HepG2 (cell line): Measurements from ENCODE around the gene ICOS. TPM values are rescaled to one million over a fixed set of nuclear protein-coding genes. Genes with fewer than 3 reads are reported as not detected.

Experiments
- ATAC-seq: fragments of 200-7000 bp; cut with Tn5 transposase; 3 replicates; pipeline ENCODE4 v1.9.1; 2020; ENCODE audit warnings: mild to moderate bottlenecking, moderate library complexity
- BruUV-seq: library from RNA; stranded (reverse); fragments of 400-500 nt; replicated peaks from 2 replicates; lab custom pipeline; 2021; lab: Mats Ljungman, UMichigan
- CTCF ChIA-PET: fragments of 300-600 bp; formaldehyde crosslinking; extraction: SDS; loops from one replicate; lab custom pipeline; 2021; ENCODE audit warnings: low total read pairs, inconsistent platforms, low intra/inter-chr PET ratio; lab: Yijun Ruan, JAX
- POLR2A ChIA-PET: fragments of 350-600 bp; sonication (Branson Sonifier 250); formaldehyde crosslinking; loops from one replicate; lab custom pipeline; 2020; ENCODE audit warnings: antibody characterized with exemption, inconsistent platforms; lab: Yijun Ruan, JAX
- DNase-seq: peaks from one replicate; pipeline ENCODE4 v3.0.0-alpha.2; 2015; ENCODE audit warnings: low spot score
- FAIRE-seq: peaks from 3 replicates; lab custom pipeline; 2011; peaks lifted over from hg19 to GRCh38; lab: Jason Lieb, UNC
- H2AFZ ChIP-seq: one replicate; pipeline ENCODE4 v1.6.1; 2011; ENCODE audit warnings: low read length, inconsistent platforms
- H3K27ac ChIP-seq: fragments of 300-600 bp; 3 replicates; pipeline ENCODE4 v1.8.0; 2011; ENCODE audit warnings: mixed run types, mild to moderate bottlenecking, mixed read lengths, low read length, inconsistent platforms; ENCODE audit not compliant: insufficient read depth; ENCODE audit errors: extremely low read length
- H3K27me3 ChIP-seq, 2 experiments: fragments of 200-600 bp in 1 of 2; 2 replicates in 1 of 2; 3 replicates in 1 of 2; pipeline versions ENCODE4 v1.6.0 to v1.8.0; 2011; ENCODE audit warnings: low read length in 2 of 2, mild to moderate bottlenecking in 2 of 2, moderate library complexity in 2 of 2, inconsistent platforms in 1 of 2; ENCODE audit not compliant: insufficient read depth in 2 of 2, control insufficient read depth in 1 of 2
- H3K36me3 ChIP-seq, 2 experiments: fragments of 200-600 bp in 1 of 2; replicated peaks in 1 of 2; 2 replicates in 1 of 2; 3 replicates in 1 of 2; pipeline versions ENCODE4 v1.5.1 to v1.8.0; 2011; ENCODE audit warnings: low read length in 2 of 2, inconsistent platforms in 1 of 2; ENCODE audit not compliant: insufficient read depth in 2 of 2, control insufficient read depth in 1 of 2
- H3K4me1 ChIP-seq: 2 replicates; pipeline ENCODE4 v1.5.1; 2012; ENCODE audit warnings: low read length, inconsistent platforms; ENCODE audit not compliant: insufficient read depth
- H3K4me2 ChIP-seq: 2 replicates; pipeline ENCODE4 v1.6.0; 2011; ENCODE audit warnings: low read depth, low read length, inconsistent platforms
- H3K4me3 ChIP-seq, 3 experiments: fragments of 200-600 bp in 1 of 3; sonication (generic), shearing (Covaris generic) in 1 of 3; replicated peaks in 1 of 3; 2 replicates each; pipeline ENCODE4 v1.5.1; 2011 to 2016; ENCODE audit warnings: low read length in 3 of 3, inconsistent platforms in 2 of 3, low read depth in 2 of 3, mild to moderate bottlenecking in 2 of 3, control low read depth in 1 of 3, mixed read lengths in 1 of 3; ENCODE audit not compliant: insufficient read depth in 1 of 3
- H3K79me2 ChIP-seq: one replicate; pipeline ENCODE4 v1.6.1; 2011; ENCODE audit warnings: low read length, inconsistent platforms; ENCODE audit not compliant: insufficient read depth
- H3K9ac ChIP-seq: 2 replicates; pipeline ENCODE4 v1.6.0; 2011; ENCODE audit warnings: mild to moderate bottlenecking, low read depth, low read length, inconsistent platforms; ENCODE audit not compliant: insufficient read depth
- H3K9me3 ChIP-seq: 2 replicates; pipeline ENCODE4 v1.5.1; 2012; ENCODE audit warnings: mild to moderate bottlenecking, low read length
- H4K20me1 ChIP-seq: 2 replicates; pipeline ENCODE4 v1.6.0; 2011; ENCODE audit warnings: inconsistent platforms, mild to moderate bottlenecking, low read length, moderate library complexity; ENCODE audit not compliant: insufficient read depth
- ADNP ChIP-seq: sonication (generic); formaldehyde crosslinking; IDR thresholded peaks from 2 replicates; pipeline ENCODE4 v1.4.0; 2020; ENCODE audit warnings: missing genetic modification reagents
- AKAP8 ChIP-seq: sonication (generic); formaldehyde crosslinking; IDR thresholded peaks from 2 replicates; pipeline ENCODE4 v1.5.1; 2020; ENCODE audit warnings: mild to moderate bottlenecking, missing genetic modification reagents
- CBX1 ChIP-seq: IDR thresholded peaks from one replicate; pipeline ENCODE4 v1.6.1; 2016; ENCODE audit warnings: antibody characterized with exemption, low read depth
- HNF4A ChIP-seq: sonication (generic); formaldehyde crosslinking; IDR thresholded peaks from 2 replicates; pipeline ENCODE4 v1.4.0; 2020; ENCODE audit warnings: missing genetic modification reagents
- JDP2 ChIP-seq: sonication (generic); formaldehyde crosslinking; IDR thresholded peaks from 2 replicates; pipeline ENCODE4 v1.8.1; 2022; ENCODE audit warnings: missing genetic modification reagents, borderline replicate concordance
- MAFG ChIP-seq: sonication (generic); formaldehyde crosslinking; IDR thresholded peaks from 2 replicates; pipeline ENCODE4 v1.5.1; 2020; ENCODE audit warnings: mild to moderate bottlenecking, missing genetic modification reagents
- MEIS1 ChIP-seq: sonication (generic); formaldehyde crosslinking; IDR thresholded peaks from 2 replicates; pipeline ENCODE4 v1.9.0; 2021; ENCODE audit warnings: mild to moderate bottlenecking, missing genetic modification reagents, moderate library complexity, borderline replicate concordance
- NFYB ChIP-seq: sonication (generic); formaldehyde crosslinking; IDR thresholded peaks from 2 replicates; pipeline ENCODE4 v1.4.0; 2020; ENCODE audit warnings: missing genetic modification reagents
- TMF1 ChIP-seq: sonication (generic); formaldehyde crosslinking; IDR thresholded peaks from 2 replicates; pipeline ENCODE4 v1.8.1; 2022; ENCODE audit warnings: low read depth, missing genetic modification reagents
- ZNF136 ChIP-seq: sonication (generic); formaldehyde crosslinking; IDR thresholded peaks from 2 replicates; pipeline ENCODE4 v1.8.1; 2022; ENCODE audit warnings: low read depth, mild to moderate bottlenecking, moderate library complexity, missing genetic modification reagents
- ZNF331 ChIP-seq: sonication (generic); formaldehyde crosslinking; IDR thresholded peaks from 2 replicates; pipeline ENCODE4 v1.4.0; 2020; ENCODE audit warnings: missing genetic modification reagents
- ZNF468 ChIP-seq: sonication (generic); formaldehyde crosslinking; IDR thresholded peaks from 2 replicates; pipeline ENCODE4 v1.8.0; 2022; ENCODE audit warnings: mild to moderate bottlenecking, moderate library complexity, missing genetic modification reagents
- ZNF546 ChIP-seq: sonication (generic); formaldehyde crosslinking; conservative IDR thresholded peaks from 2 replicates; pipeline ENCODE4 v1.8.1; 2023; ENCODE audit warnings: mild to moderate bottlenecking, missing genetic modification reagents
- ZNF777 ChIP-seq: sonication (generic); formaldehyde crosslinking; IDR thresholded peaks from 2 replicates; pipeline ENCODE4 v1.4.0; 2020; ENCODE audit warnings: missing genetic modification reagents
- ZSCAN21 ChIP-seq: sonication (generic); formaldehyde crosslinking; IDR thresholded peaks from 2 replicates; pipeline ENCODE4 v1.8.0; 2022; ENCODE audit warnings: mild to moderate bottlenecking, missing genetic modification reagents, moderate library complexity, borderline replicate concordance
- WGBS: methylation state at CpG from one replicate; pipeline ENCODE4 v1.1.6; 2017; ENCODE audit warnings: low lambda C conversion rate; 5-methylcytosine and 5-hydroxymethylcytosine counted together
- in situ Hi-C: cut with HindIII; loops from 2 replicates; pipeline ENCODE4 v1.10.0; 2017; ENCODE audit warnings: low pct_unique_long_range_greater_than_20kb; ENCODE audit not compliant: extremely low pct_ligation_motif_present
- intact Hi-C: fragments of 100-400 bp; cut with micrococcal nuclease; formaldehyde crosslinking; loops from one replicate; pipeline ENCODE4 v1.10.0; 2022; ENCODE audit not compliant: unreplicated experiment
- polyA plus RNA-seq, 8 experiments: library from polyadenylated mRNA; depleted of rRNA in 3 of 8; stranded (reverse) in 7 of 8; unstranded in 1 of 8; fragments of >200 nt; fragmentation: Illumina TruSeq in 4 of 8; extraction: Trizol in 4 of 8; gene quantifications; 2 replicates each; pipeline versions ENCODE4 v1.2.1 to v1.2.3, GENCODE V29; 2011 to 2016; ENCODE audit warnings: low read depth in 4 of 8, missing spikeins in 1 of 8, mixed read lengths in 1 of 8; ENCODE audit not compliant: insufficient read depth in 1 of 8
- total RNA-seq, 5 experiments: library from RNA; depleted of rRNA; stranded (reverse); fragments of >200 nt; fragmentation: Illumina TruSeq; extraction: Trizol; gene quantifications; 2 replicates each; pipeline ENCODE4 v1.2.3, GENCODE V29; 2016; ENCODE audit warnings: low read depth in 1 of 5
- TF ChIP-seq, protein P1 (sequence below): sonication (generic); formaldehyde crosslinking; IDR thresholded peaks from 2 replicates; pipeline ENCODE4 v1.9.0; 2021; ENCODE audit warnings: missing genetic modification reagents, mild to moderate bottlenecking, borderline replicate concordance
- TF ChIP-seq, protein P2 (sequence below): sonication (generic); formaldehyde crosslinking; IDR thresholded peaks from 2 replicates; pipeline ENCODE4 v1.5.0; 2020; ENCODE audit warnings: mild to moderate bottlenecking, missing genetic modification reagents
- TF ChIP-seq, protein P3 (sequence below): sonication (generic); formaldehyde crosslinking; IDR thresholded peaks from 2 replicates; pipeline ENCODE4 v1.5.0; 2020; ENCODE audit warnings: missing genetic modification reagents

ICOS gene
- total and polyA plus RNA-seq, 2 of the 13 experiments (the other 11 are each of a cell fraction or from before 2014, with no cell fraction given): not detected

DNA sequence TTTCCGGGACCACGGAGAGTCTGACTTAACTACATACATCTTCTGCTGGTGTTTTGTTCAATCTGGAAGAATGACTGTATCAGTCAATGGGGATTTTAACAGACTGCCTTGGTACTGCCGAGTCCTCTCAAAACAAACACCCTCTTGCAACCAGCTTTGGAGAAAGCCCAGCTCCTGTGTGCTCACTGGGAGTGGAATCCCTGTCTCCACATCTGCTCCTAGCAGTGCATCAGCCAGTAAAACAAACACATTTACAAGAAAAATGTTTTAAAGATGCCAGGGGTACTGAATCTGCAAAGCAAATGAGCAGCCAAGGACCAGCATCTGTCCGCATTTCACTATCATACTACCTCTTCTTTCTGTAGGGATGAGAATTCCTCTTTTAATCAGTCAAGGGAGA, 23.1 kb downstream of the ICOS start (continued):
- no peak for TF ChIP-seq ZSCAN21 (CRISPR knock-in tag)

DNA sequence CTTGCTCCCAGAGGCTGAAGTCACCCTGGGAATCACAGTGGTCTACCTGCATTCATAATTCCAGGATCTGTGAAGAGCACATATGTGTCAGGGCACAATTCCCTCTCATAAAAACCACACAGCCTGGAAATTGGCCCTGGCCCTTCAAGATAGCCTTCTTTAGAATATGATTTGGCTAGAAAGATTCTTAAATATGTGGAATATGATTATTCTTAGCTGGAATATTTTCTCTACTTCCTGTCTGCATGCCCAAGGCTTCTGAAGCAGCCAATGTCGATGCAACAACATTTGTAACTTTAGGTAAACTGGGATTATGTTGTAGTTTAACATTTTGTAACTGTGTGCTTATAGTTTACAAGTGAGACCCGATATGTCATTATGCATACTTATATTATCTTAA, 24.2 kb downstream of the ICOS start:
- Histone ChIP-seq H3K4me3 (no peak overlapping the region), H4K20me1 (no peaks in the 10 kb centered on the region), H3K4me1 (no peaks in the 10 kb centered on the region), H3K27me3 (peaks cover 0 to 11% of the 10 kb centered on the region in 2 experiments; a peak in 3 of 5 replicates), H3K36me3 (no peaks in the 10 kb centered on the region), H3K9me3 (no peaks in the 10 kb centered on the region), H3K9ac (no peak overlapping the region), H2AFZ (no peak overlapping the region), H3K79me2 (no peaks in the 10 kb centered on the region), H3K4me2 (no peak overlapping the region), H3K27ac (no peak overlapping the region)
- ChIA-PET CTCF (no interaction called here), POLR2A (no interaction called here)
- intact Hi-C loops (no loop called here), in situ Hi-C loops (no loop called here)
- WGBS: 2% methylated on average over 2 of the region's 2 CpGs
- no TSS peak for BruUV-seq
- FAIRE-seq: no peak
- no peak for DNase-seq
- ATAC-seq: no peak
- TF ChIP-seq ZNF468 (no peak), AKAP8 (CRISPR knock-in tag) (no peak), ZNF546 (CRISPR knock-in tag) (no peak), ZNF136 (CRISPR knock-in tag) (no peak), TMF1 (CRISPR knock-in tag) (no peak), NFYB (CRISPR knock-in tag) (no peak), HNF4A (no peak), ZNF777 (CRISPR knock-in tag) (no peak), JDP2 (CRISPR knock-in tag) (no peak), ZNF331 (CRISPR knock-in tag) (no peak), MEIS1 (CRISPR knock-in tag) (no peak), MAFG (no peak), ADNP (no peak), CBX1 (no peak)
- TF ChIP-seq, protein P1, sequence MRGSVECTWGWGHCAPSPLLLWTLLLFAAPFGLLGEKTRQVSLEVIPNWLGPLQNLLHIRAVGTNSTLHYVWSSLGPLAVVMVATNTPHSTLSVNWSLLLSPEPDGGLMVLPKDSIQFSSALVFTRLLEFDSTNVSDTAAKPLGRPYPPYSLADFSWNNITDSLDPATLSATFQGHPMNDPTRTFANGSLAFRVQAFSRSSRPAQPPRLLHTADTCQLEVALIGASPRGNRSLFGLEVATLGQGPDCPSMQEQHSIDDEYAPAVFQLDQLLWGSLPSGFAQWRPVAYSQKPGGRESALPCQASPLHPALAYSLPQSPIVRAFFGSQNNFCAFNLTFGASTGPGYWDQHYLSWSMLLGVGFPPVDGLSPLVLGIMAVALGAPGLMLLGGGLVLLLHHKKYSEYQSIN (CRISPR knock-in tag): no peak
- TF ChIP-seq, protein P2, sequence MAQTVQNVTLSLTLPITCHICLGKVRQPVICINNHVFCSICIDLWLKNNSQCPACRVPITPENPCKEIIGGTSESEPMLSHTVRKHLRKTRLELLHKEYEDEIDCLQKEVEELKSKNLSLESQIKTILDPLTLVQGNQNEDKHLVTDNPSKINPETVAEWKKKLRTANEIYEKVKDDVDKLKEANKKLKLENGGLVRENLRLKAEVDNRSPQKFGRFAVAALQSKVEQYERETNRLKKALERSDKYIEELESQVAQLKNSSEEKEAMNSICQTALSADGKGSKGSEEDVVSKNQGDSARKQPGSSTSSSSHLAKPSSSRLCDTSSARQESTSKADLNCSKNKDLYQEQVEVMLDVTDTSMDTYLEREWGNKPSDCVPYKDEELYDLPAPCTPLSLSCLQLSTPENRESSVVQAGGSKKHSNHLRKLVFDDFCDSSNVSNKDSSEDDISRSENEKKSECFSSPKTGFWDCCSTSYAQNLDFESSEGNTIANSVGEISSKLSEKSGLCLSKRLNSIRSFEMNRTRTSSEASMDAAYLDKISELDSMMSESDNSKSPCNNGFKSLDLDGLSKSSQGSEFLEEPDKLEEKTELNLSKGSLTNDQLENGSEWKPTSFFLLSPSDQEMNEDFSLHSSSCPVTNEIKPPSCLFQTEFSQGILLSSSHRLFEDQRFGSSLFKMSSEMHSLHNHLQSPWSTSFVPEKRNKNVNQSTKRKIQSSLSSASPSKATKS (CRISPR knock-in tag): no peak
- TF ChIP-seq, protein P3, sequence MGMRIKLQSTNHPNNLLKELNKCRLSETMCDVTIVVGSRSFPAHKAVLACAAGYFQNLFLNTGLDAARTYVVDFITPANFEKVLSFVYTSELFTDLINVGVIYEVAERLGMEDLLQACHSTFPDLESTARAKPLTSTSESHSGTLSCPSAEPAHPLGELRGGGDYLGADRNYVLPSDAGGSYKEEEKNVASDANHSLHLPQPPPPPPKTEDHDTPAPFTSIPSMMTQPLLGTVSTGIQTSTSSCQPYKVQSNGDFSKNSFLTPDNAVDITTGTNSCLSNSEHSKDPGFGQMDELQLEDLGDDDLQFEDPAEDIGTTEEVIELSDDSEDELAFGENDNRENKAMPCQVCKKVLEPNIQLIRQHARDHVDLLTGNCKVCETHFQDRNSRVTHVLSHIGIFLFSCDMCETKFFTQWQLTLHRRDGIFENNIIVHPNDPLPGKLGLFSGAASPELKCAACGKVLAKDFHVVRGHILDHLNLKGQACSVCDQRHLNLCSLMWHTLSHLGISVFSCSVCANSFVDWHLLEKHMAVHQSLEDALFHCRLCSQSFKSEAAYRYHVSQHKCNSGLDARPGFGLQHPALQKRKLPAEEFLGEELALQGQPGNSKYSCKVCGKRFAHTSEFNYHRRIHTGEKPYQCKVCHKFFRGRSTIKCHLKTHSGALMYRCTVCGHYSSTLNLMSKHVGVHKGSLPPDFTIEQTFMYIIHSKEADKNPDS (CRISPR knock-in tag): no peak
